Endodermal cell (in vitro differentiated cells): ENCODE measurements around the gene NPY1R. TPM values are rescaled to one million over a fixed set of nuclear protein-coding genes. Genes with fewer than 3 reads are reported as not detected.

Experiments
- DNase-seq: peaks from one replicate; pipeline ENCODE4 v3.0.0-alpha.2; 2017
- H3K27ac ChIP-seq: 2 replicates; pipeline ENCODE4 v1.5.1; 2013; ENCODE audit warnings: mild to moderate bottlenecking, low read depth, low read length, moderate library complexity
- H3K27me3 ChIP-seq: 2 replicates; pipeline ENCODE4 v1.6.1; 2013; ENCODE audit warnings: mild to moderate bottlenecking, low read length, moderate library complexity; ENCODE audit not compliant: insufficient read depth, control insufficient read depth, poor library complexity, severe bottlenecking
- H3K36me3 ChIP-seq: 2 replicates; pipeline ENCODE4 v1.7.0; 2013; ENCODE audit warnings: mild to moderate bottlenecking, low read length, moderate library complexity; ENCODE audit not compliant: control insufficient read depth, insufficient read depth
- H3K4me1 ChIP-seq: one replicate; pipeline ENCODE4 v1.7.0; 2013; ENCODE audit warnings: low read length; ENCODE audit not compliant: control insufficient read depth, insufficient read depth
- H3K4me3 ChIP-seq: 2 replicates; pipeline ENCODE4 v1.5.1; 2013; ENCODE audit warnings: mild to moderate bottlenecking, low read length, moderate library complexity
- H3K9ac ChIP-seq: 2 replicates; pipeline ENCODE4 v1.6.1; 2013; ENCODE audit warnings: mild to moderate bottlenecking, low read length, moderate library complexity; ENCODE audit not compliant: poor library complexity, severe bottlenecking; ENCODE audit errors: extremely low read depth
- H3K9me3 ChIP-seq: 2 replicates; pipeline ENCODE4 v1.6.1; 2013; ENCODE audit warnings: mild to moderate bottlenecking, low read length, moderate library complexity; ENCODE audit not compliant: control insufficient read depth
- H3K27ac Mint-ChIP-seq: 2 replicates; pipeline ENCODE4 v1.8.0; 2020; ENCODE audit warnings: mixed read lengths
- H3K27me3 Mint-ChIP-seq: 2 replicates; pipeline ENCODE4 v1.8.0; 2021; ENCODE audit warnings: mild to moderate bottlenecking, mixed read lengths; ENCODE audit not compliant: insufficient read depth
- H3K36me3 Mint-ChIP-seq: 2 replicates; pipeline ENCODE4 v1.8.0; 2020; ENCODE audit warnings: low read depth, mixed read lengths
- H3K4me1 Mint-ChIP-seq: 2 replicates; pipeline ENCODE4 v1.8.0; 2020; ENCODE audit warnings: mixed read lengths
- H3K4me3 Mint-ChIP-seq: 2 replicates; pipeline ENCODE4 v1.8.0; 2020; ENCODE audit warnings: mild to moderate bottlenecking, moderate library complexity, mixed read lengths
- H3K9me3 Mint-ChIP-seq: 2 replicates; pipeline ENCODE4 v1.8.0; 2020; ENCODE audit warnings: mild to moderate bottlenecking, mixed read lengths
- whole genome bisulfite sequencing, 2 experiments: methylation state at CpG; one replicate each; pipeline versions ENCODE4 v1.1.5 to v1.1.7; 2013; ENCODE audit warnings: missing lambda C conversion rate in 2 of 2, mixed read lengths in 1 of 2; ENCODE audit not compliant: insufficient coverage in 1 of 2, insufficient read length in 1 of 2; 5-methylcytosine and 5-hydroxymethylcytosine counted together
- total RNA-seq, 2 donors: library from RNA; stranded (reverse); fragmentation: NEBNext Ultra II Directional in 1 of 2; extraction: Animal tissue kit (Norgen Biotek cat#: 25700) in 1 of 2; gene quantifications; 2 replicates in 1 of 2; 3 replicates in 1 of 2; pipeline ENCODE4 v1.2.1, GENCODE V29; 2021
- TF ChIP-seq, protein P1 (sequence below): fragments of 200-600 bp; sonication (generic); conservative IDR thresholded peaks from 2 replicates; pipeline ENCODE4 v1.5.0; 2021; ENCODE audit warnings: antibody characterized with exemption, mild to moderate bottlenecking

NPY1R gene
- total RNA-seq, 2 donors from 2014 or later, result 11.4 to 11.8 TPM

DNA sequence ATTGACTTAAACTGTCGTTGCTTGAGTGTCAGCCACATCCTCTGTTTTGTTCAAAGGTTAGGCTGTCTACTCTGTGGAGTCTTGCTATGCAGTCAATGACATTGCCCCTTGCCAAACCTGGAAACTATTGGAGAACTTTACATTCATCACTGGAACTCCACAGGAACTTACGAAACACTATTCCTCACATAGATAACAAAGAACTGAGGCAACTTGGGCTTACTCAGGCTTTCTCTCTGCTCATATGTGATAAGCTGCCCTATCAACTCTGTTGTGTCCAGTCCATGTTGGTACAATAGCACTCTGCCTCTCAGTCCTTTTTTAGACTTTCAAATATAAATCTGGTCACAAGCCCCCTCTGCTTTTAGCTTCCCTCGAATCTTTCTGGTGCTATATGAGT is 20.7 kb upstream of the NPY1R start:
- DNase-seq, result no peak
- Histone ChIP-seq H3K9me3 (no peaks in the 10 kb centered on the region), H3K9ac (no peak overlapping the region), H3K27me3 (no peaks in the 10 kb centered on the region), H3K36me3 (no peaks in the 10 kb centered on the region), H3K27ac (no peak overlapping the region), H3K4me3 (no peak overlapping the region), H3K4me1 (no peaks in the 10 kb centered on the region)
- TF ChIP-seq, protein P1, sequence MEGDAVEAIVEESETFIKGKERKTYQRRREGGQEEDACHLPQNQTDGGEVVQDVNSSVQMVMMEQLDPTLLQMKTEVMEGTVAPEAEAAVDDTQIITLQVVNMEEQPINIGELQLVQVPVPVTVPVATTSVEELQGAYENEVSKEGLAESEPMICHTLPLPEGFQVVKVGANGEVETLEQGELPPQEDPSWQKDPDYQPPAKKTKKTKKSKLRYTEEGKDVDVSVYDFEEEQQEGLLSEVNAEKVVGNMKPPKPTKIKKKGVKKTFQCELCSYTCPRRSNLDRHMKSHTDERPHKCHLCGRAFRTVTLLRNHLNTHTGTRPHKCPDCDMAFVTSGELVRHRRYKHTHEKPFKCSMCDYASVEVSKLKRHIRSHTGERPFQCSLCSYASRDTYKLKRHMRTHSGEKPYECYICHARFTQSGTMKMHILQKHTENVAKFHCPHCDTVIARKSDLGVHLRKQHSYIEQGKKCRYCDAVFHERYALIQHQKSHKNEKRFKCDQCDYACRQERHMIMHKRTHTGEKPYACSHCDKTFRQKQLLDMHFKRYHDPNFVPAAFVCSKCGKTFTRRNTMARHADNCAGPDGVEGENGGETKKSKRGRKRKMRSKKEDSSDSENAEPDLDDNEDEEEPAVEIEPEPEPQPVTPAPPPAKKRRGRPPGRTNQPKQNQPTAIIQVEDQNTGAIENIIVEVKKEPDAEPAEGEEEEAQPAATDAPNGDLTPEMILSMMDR, result no peak
- Mint-ChIP-seq H3K9me3 (no peaks in the 10 kb centered on the region), H3K27ac (no peak overlapping the region), H3K36me3 (peaks cover 16% of the 10 kb centered on the region), H3K4me1 (no peaks in the 10 kb centered on the region), H3K27me3 (no peaks in the 10 kb centered on the region), H3K4me3 (no peak overlapping the region)
- 90 to 95% methylated on average over 2 to 3 of the region's 3 CpGs for WGBS, 2 experiments

DNA sequence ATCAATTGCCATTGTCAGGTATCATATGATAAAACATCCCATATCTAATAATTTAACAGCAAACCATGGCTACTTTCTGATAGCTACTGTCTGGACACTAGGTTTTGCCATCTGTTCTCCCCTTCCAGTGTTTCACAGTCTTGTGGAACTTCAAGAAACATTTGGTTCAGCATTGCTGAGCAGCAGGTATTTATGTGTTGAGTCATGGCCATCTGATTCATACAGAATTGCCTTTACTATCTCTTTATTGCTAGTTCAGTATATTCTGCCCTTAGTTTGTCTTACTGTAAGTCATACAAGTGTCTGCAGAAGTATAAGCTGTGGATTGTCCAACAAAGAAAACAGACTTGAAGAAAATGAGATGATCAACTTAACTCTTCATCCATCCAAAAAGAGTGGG is 18.3 kb upstream of the NPY1R start:
- no peak overlapping the region for H3K27ac ChIP-seq
- Mint-ChIP-seq H3K4me3 (no peak overlapping the region), H3K27ac (no peak overlapping the region), H3K36me3 (peaks cover 16% of the 10 kb centered on the region), H3K4me1 (no peaks in the 10 kb centered on the region), H3K27me3 (peaks cover 5% of the 10 kb centered on the region), H3K9me3 (no peaks in the 10 kb centered on the region)
- TF ChIP-seq, protein P1, result no peak
- no peak overlapping the region for H3K9ac ChIP-seq
- DNase-seq, result no peak
- no peaks in the 10 kb centered on the region for H3K4me1 ChIP-seq
- no peaks in the 10 kb centered on the region for H3K27me3 ChIP-seq
- H3K4me3 ChIP-seq, result no peak overlapping the region
- no peaks in the 10 kb centered on the region for H3K36me3 ChIP-seq
- no peaks in the 10 kb centered on the region for H3K9me3 ChIP-seq

DNA sequence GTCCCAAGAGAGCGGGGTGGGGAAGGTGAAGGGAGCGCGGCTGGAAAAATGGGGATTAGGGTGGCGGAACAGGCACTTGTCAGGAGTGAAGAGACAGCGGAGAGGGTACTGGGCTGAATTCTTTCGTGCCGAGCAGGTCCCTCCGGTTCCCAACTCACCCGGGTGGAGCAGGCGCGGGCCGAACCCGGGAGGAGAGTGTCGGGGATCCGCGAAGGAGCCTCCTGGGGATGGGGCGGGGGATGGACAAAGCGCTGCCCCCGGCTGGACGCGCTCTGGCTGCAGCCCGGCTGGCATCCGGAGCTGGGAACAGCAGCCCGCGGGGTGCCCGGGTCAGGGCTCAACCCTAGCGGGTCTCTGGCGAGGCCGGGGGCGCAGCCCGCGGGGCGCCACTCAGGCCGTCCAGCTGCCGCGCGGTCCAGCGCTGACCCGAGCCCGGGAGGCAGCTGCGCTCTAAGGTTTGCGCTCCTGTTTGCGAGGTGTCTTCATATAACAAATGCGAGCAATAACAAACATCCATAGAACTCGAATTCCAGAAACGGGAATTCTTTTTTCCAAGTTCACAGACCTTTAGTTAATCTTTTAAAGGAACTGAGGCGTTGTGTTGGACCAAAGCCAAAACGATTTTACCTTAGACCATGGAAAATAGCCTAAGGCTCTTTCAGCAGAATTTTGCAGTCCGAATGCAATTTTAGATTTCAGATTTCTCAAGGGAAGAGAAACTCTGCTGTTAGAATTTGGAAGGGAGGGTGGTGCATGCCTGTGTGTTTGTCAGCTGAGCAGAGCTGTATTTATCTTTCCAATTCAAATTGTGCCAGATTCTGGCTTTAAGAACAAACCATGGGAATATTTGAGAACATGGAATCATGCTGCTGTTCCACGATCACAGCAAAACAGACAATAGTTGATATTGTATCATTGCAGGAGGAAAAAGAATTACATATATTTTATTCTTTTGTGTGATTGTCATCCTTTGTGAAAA is 12.0 kb upstream of the NPY1R start:
- Histone ChIP-seq H3K27ac (no peak overlapping the region), H3K4me3 (peak overlapping the region; percentile 87), H3K27me3 (peaks cover 32% of the 10 kb centered on the region), H3K9me3 (no peaks in the 10 kb centered on the region), H3K9ac (peak overlapping the region; percentile 49), H3K36me3 (no peaks in the 10 kb centered on the region), H3K4me1 (peaks cover 4% of the 10 kb centered on the region)
- Mint-ChIP-seq H3K27ac (no peak overlapping the region), H3K9me3 (no peaks in the 10 kb centered on the region), H3K4me3 (peak overlapping the region; percentile 78), H3K27me3 (peaks cover 38% of the 10 kb centered on the region), H3K4me1 (peaks cover 8% of the 10 kb centered on the region), H3K36me3 (peaks cover 8% of the 10 kb centered on the region)
- 3 to 7% methylated on average over 6 to 50 of the region's 50 CpGs for WGBS, 2 experiments
- DNase-seq, result peak; percentile 82
- TF ChIP-seq, protein P1, result no peak
